ENCODE data around the gene MAPKAPK3.
"Not testable (repeated sequence)": the region's sequence is repeated elsewhere in the genome, so short reads cannot be mapped to it uniquely, and the experiment has no call there.

MAPKAPK3 gene

GRCh38 chr3:50676031-50676705, 59.2 kb downstream of the MAPKAPK3 start:
- H3K27ac Mint-ChIP-seq = no peak overlapping the region
- no peaks in the 10 kb centered on the region for H3K36me3 Mint-ChIP-seq (ENCODE audit: low read depth)
- DNase-seq = no peak
- no peaks in the 10 kb centered on the region for H3K9me3 Mint-ChIP-seq
- peak overlapping the region; percentile 77 for H3K4me3 Mint-ChIP-seq
- peaks cover 15% of the 10 kb centered on the region for H3K4me1 Mint-ChIP-seq
- H3K27me3 Mint-ChIP-seq = peaks cover 41% of the 10 kb centered on the region
- no peak for ATAC-seq

- no peak for ATAC-seq
- H3K9me3 Mint-ChIP-seq = no peaks in the 10 kb centered on the region
These were observed 70.3 kb downstream of the MAPKAPK3 start for GRCh38 chr3:50687127-50687751.

GRCh38 chr3:50687916-50688315, 71.0 kb downstream of the MAPKAPK3 start:
- Mint-ChIP-seq H3K9me3 (no peaks in the 10 kb centered on the region), H3K4me3 (no peak overlapping the region), H3K4me1 (no peaks in the 10 kb centered on the region), H3K27ac (no peak overlapping the region), H3K27me3 (peaks cover 8% of the 10 kb centered on the region), H3K36me3 (ENCODE audit: low read depth) (peaks cover 4% of the 10 kb centered on the region)
- no peak for ATAC-seq
- no peak for DNase-seq

More at GRCh38 chr3:50687127-50687751, 70.3 kb downstream of the MAPKAPK3 start:
- Mint-ChIP-seq H3K4me1 (no peaks in the 10 kb centered on the region), H3K4me3 (no peak overlapping the region), H3K27ac (no peak overlapping the region), H3K36me3 (ENCODE audit: low read depth) (peaks cover 4% of the 10 kb centered on the region), H3K27me3 (peaks cover 8% of the 10 kb centered on the region)
- no peak for DNase-seq

- ATAC-seq; H3K27ac Mint-ChIP-seq; H3K36me3 Mint-ChIP-seq (ENCODE audit: low read depth); H3K27me3 Mint-ChIP-seq; H3K9me3 Mint-ChIP-seq; H3K4me3 Mint-ChIP-seq; DNase-seq; H3K4me1 Mint-ChIP-seq: not testable (repeated sequence)
These were observed 71.7 kb downstream of the MAPKAPK3 start for GRCh38 chr3:50688602-50689001.

- H3K9me3 Mint-ChIP-seq = no peaks in the 10 kb centered on the region
- H3K4me3 Mint-ChIP-seq = no peak overlapping the region
- ATAC-seq (no peak), DNase-seq (no peak)
- H3K27me3 Mint-ChIP-seq = peaks cover 4% of the 10 kb centered on the region
- H3K27ac Mint-ChIP-seq = no peak overlapping the region
- peaks cover 5% of the 10 kb centered on the region for H3K36me3 Mint-ChIP-seq (ENCODE audit: low read depth)
- H3K4me1 Mint-ChIP-seq = no peaks in the 10 kb centered on the region
These were observed 72.6 kb downstream of the MAPKAPK3 start for GRCh38 chr3:50689558-50689957.

- no peak overlapping the region for H3K27ac Mint-ChIP-seq
- H3K4me3 Mint-ChIP-seq = no peak overlapping the region
- DNase-seq (no peak), ATAC-seq (no peak)
- no peaks in the 10 kb centered on the region for H3K4me1 Mint-ChIP-seq
- H3K27me3 Mint-ChIP-seq = no peaks in the 10 kb centered on the region
- peaks cover 1% of the 10 kb centered on the region for H3K36me3 Mint-ChIP-seq (ENCODE audit: low read depth)
- peaks cover 5% of the 10 kb centered on the region for H3K9me3 Mint-ChIP-seq
These were observed 78.1 kb downstream of the MAPKAPK3 start for GRCh38 chr3:50695031-50695430.

- DNase-seq (no peak), ATAC-seq (no peak)
- H3K4me3 Mint-ChIP-seq = no peak overlapping the region
- no peaks in the 10 kb centered on the region for H3K4me1 Mint-ChIP-seq
- peaks cover 5% of the 10 kb centered on the region for H3K9me3 Mint-ChIP-seq
- peaks cover 1% of the 10 kb centered on the region for H3K36me3 Mint-ChIP-seq (ENCODE audit: low read depth)
- no peak overlapping the region for H3K27ac Mint-ChIP-seq
- H3K27me3 Mint-ChIP-seq = peaks cover 1% of the 10 kb centered on the region
These were observed 79.3 kb downstream of the MAPKAPK3 start for GRCh38 chr3:50696276-50696675.

- DNase-seq (no peak), ATAC-seq (no peak)
- no peaks in the 10 kb centered on the region for H3K4me1 Mint-ChIP-seq
- peaks cover 17% of the 10 kb centered on the region for H3K9me3 Mint-ChIP-seq
- peaks cover 4% of the 10 kb centered on the region for H3K27me3 Mint-ChIP-seq
- no peak overlapping the region for H3K27ac Mint-ChIP-seq
- H3K4me3 Mint-ChIP-seq = no peak overlapping the region
- peaks cover 1% of the 10 kb centered on the region for H3K36me3 Mint-ChIP-seq (ENCODE audit: low read depth)
These were observed 81.3 kb downstream of the MAPKAPK3 start for GRCh38 chr3:50698269-50698668.

Measured in activated naive CD8-positive, alpha-beta T cell treated with anti-CD3 and anti-CD28 coated beads, Interleukin-2, amount 50 U/mL, for 24 hours (primary cell).